HG03457 (cell line): ENCODE measurements around the gene EVX1.

Source experiments
- ATAC-seq: cut with Tn5 transposase; IDR thresholded peaks from one replicate; pipeline ENCODE4 v1.9.1; 2021; ENCODE audit warnings: moderate number of reproducible peaks; ENCODE audit not compliant: unreplicated experiment

Gene EVX1

GRCh38 chr7:27248427-27248806 lies 5.8 kb downstream of the EVX1 start:
- no peak for ATAC-seq

GRCh38 chr7:27248911-27249723 lies 6.5 kb downstream of the EVX1 start:
- ATAC-seq, result no peak

GRCh38 chr7:27249724-27250556 lies 7.3 kb downstream of the EVX1 start:
- no peak for ATAC-seq

GRCh38 chr7:27250557-27251070 lies 8.0 kb downstream of the EVX1 start:
- ATAC-seq, result no peak

- no peak for ATAC-seq
Observed at GRCh38 chr7:27251136-27251651, 8.6 kb downstream of the EVX1 start.

GRCh38 chr7:27251652-27252590 lies 9.3 kb downstream of the EVX1 start:
- no peak for ATAC-seq

GRCh38 chr7:27254625-27255024 lies 12.0 kb downstream of the EVX1 start:
- no peak for ATAC-seq

- no peak for ATAC-seq
Observed at GRCh38 chr7:27260211-27260610, 17.6 kb downstream of the EVX1 start.

- no peak for ATAC-seq
Observed at GRCh38 chr7:27262121-27262520, 19.5 kb downstream of the EVX1 start.

- ATAC-seq, result no peak
Observed at GRCh38 chr7:27263781-27264180, 21.2 kb downstream of the EVX1 start.

- no peak for ATAC-seq
Observed at GRCh38 chr7:27269455-27269854, 26.9 kb downstream of the EVX1 start.

- ATAC-seq, result no peak
Observed at GRCh38 chr7:27271384-27271783, 28.8 kb downstream of the EVX1 start.

- no peak for ATAC-seq
Observed at GRCh38 chr7:27277628-27278027, 35.0 kb downstream of the EVX1 start.

- no peak for ATAC-seq
Observed at GRCh38 chr7:27283558-27283957, 41.0 kb downstream of the EVX1 start.

GRCh38 chr7:27295236-27295635 lies 52.6 kb downstream of the EVX1 start:
- no peak for ATAC-seq

GRCh38 chr7:27297356-27297755 lies 54.8 kb downstream of the EVX1 start:
- ATAC-seq, result no peak
